ENCODE measurements around the gene RSRC2.
"Not testable (repeated sequence)": the region's sequence is repeated elsewhere in the genome, so short reads cannot be mapped to it uniquely, and the experiment has no call there.

The RSRC2 gene

GRCh38 chr12:122526683-122527477, at the start of gene RSRC2, which contains the start of gene KNTC1:
RSRC2 (minus strand) TSS chr12:122526936; CDS start chr12:122526853, 83 bp downstream.
KNTC1 (plus strand) TSS chr12:122527249; CDS start chr12:122530064, 2,815 bp downstream.
- DNase-seq (ENCODE audit: low read depth, low spot score), result peak; percentile 97

- DNase-seq (ENCODE audit: low read depth, low spot score), result no peak
These were observed 45.1 kb upstream of the RSRC2 start for GRCh38 chr12:122571821-122572220.

GRCh38 chr12:122570006-122570405, 43.3 kb upstream of the RSRC2 start:
- DNase-seq (ENCODE audit: low read depth, low spot score), result not testable (repeated sequence)

- DNase-seq (ENCODE audit: low read depth, low spot score), result no peak
These were observed 42.6 kb upstream of the RSRC2 start for GRCh38 chr12:122569288-122569687.

GRCh38 chr12:122566816-122567215, 40.1 kb upstream of the RSRC2 start:
- DNase-seq (ENCODE audit: low read depth, low spot score), result not testable (repeated sequence)

- no peak for DNase-seq (ENCODE audit: low read depth, low spot score)
These were observed 36.6 kb upstream of the RSRC2 start for GRCh38 chr12:122563361-122563760.

GRCh38 chr12:122560138-122560537, 33.4 kb upstream of the RSRC2 start:
- DNase-seq (ENCODE audit: low read depth, low spot score), result no peak

GRCh38 chr12:122558745-122559641, 32.3 kb upstream of the RSRC2 start:
- DNase-seq (ENCODE audit: low read depth, low spot score), result no peak

GRCh38 chr12:122547330-122547729, 20.6 kb upstream of the RSRC2 start:
- no peak for DNase-seq (ENCODE audit: low read depth, low spot score)

GRCh38 chr12:122545855-122546254, 19.1 kb upstream of the RSRC2 start:
- no peak for DNase-seq (ENCODE audit: low read depth, low spot score)

- DNase-seq (ENCODE audit: low read depth, low spot score), result no peak
These were observed 17.8 kb upstream of the RSRC2 start for GRCh38 chr12:122544537-122544936.

- no peak for DNase-seq (ENCODE audit: low read depth, low spot score)
These were observed 11.8 kb upstream of the RSRC2 start for GRCh38 chr12:122538496-122538895.

GRCh38 chr12:122537021-122537420, 10.3 kb upstream of the RSRC2 start:
- no peak for DNase-seq (ENCODE audit: low read depth, low spot score)

GRCh38 chr12:122533856-122534255, 7.1 kb upstream of the RSRC2 start:
- DNase-seq (ENCODE audit: low read depth, low spot score), result no peak

GRCh38 chr12:122528992-122529391, 2.3 kb upstream of the RSRC2 start:
- no peak for DNase-seq (ENCODE audit: low read depth, low spot score)

- DNase-seq (ENCODE audit: low read depth, low spot score), result no peak
These were observed 1.8 kb upstream of the RSRC2 start for GRCh38 chr12:122528582-122528981.

GRCh38 chr12:122527478-122527944, 775 bp upstream of the RSRC2 start:
- DNase-seq (ENCODE audit: low read depth, low spot score), result no peak

GRCh38 chr12:122523846-122524718, 2.7 kb downstream of the RSRC2 start:
- DNase-seq (ENCODE audit: low read depth, low spot score), result no peak

- no peak for DNase-seq (ENCODE audit: low read depth, low spot score)
These were observed 3.5 kb downstream of the RSRC2 start for GRCh38 chr12:122523280-122523679.

- no peak for DNase-seq (ENCODE audit: low read depth, low spot score)
These were observed 6.1 kb downstream of the RSRC2 start for GRCh38 chr12:122520676-122521075.

- no peak for DNase-seq (ENCODE audit: low read depth, low spot score)
These were observed 7.3 kb downstream of the RSRC2 start for GRCh38 chr12:122519418-122519817.

Measured in activated naive CD8-positive, alpha-beta T cell treated with anti-CD3 and anti-CD28 coated beads, Interleukin-2, amount 50 U/mL, for 16 hours (primary cell).